OCI-LY3 (cell line): ENCODE measurements around the gene DNAJA4.

ENCODE experiments used
- H2AFZ ChIP-seq: fragments of 200-600, 300-600 bp; shearing (Covaris generic); 2 replicates; pipeline ENCODE4 v1.6.0; 2014; ENCODE audit warnings: antibody characterized with exemption, low read depth, low read length
- H3K27ac ChIP-seq: fragments of 200-600, 300-600 bp; sonication (generic); 2 replicates; pipeline ENCODE4 v1.5.1; 2014; ENCODE audit warnings: mild to moderate bottlenecking, low read length, moderate library complexity, mixed read lengths
- H3K27me3 ChIP-seq: fragments of 200-600, 300-600 bp; sonication (generic); 2 replicates; pipeline ENCODE4 v1.6.1; 2014; ENCODE audit warnings: low read depth, low read length, mixed read lengths
- H3K36me3 ChIP-seq: fragments of 200-600, 300-600 bp; sonication (generic); replicated peaks from 2 replicates; pipeline ENCODE3; 2014; ENCODE audit warnings: low read depth, low read length, mixed read lengths
- H3K4me1 ChIP-seq: fragments of 300-600, 200-600 bp; sonication (generic); 2 replicates; pipeline ENCODE4 v1.6.1; 2014; ENCODE audit warnings: low read length, mixed read lengths
- H3K4me2 ChIP-seq: fragments of 200-600, 300-600 bp; sonication (generic); 2 replicates; pipeline ENCODE4 v1.6.1; 2014; ENCODE audit warnings: low read length, mixed read lengths
- H3K4me3 ChIP-seq: fragments of 300-600, 200-600 bp; sonication (generic); 2 replicates; pipeline ENCODE4 v1.5.1; 2014; ENCODE audit warnings: antibody characterized with exemption, mild to moderate bottlenecking, low read length, moderate library complexity
- H3K79me2 ChIP-seq: fragments of 300-600, 200-600 bp; shearing (Covaris generic); 2 replicates; pipeline ENCODE4 v1.6.1; 2014; ENCODE audit warnings: mild to moderate bottlenecking, low read length, mixed read lengths
- H3K9ac ChIP-seq: fragments of 300-600, 200-600 bp; shearing (Covaris generic); 2 replicates; pipeline ENCODE4 v1.6.0; 2014; ENCODE audit warnings: mild to moderate bottlenecking, low read length, moderate library complexity
- H3K9me3 ChIP-seq: fragments of 200-600, 300-600 bp; shearing (Covaris generic); 2 replicates; pipeline ENCODE4 v1.6.1; 2014; ENCODE audit warnings: low read length, mixed read lengths; ENCODE audit not compliant: insufficient read depth
- H4K20me1 ChIP-seq: fragments of 200-600, 300-600 bp; sonication (generic); 2 replicates; pipeline ENCODE4 v1.6.1; 2016; ENCODE audit warnings: low read length, mixed read lengths; ENCODE audit not compliant: insufficient read depth
- CTCF ChIP-seq: fragments of 200-600, 300-600 bp; sonication (generic); IDR thresholded peaks from 2 replicates; pipeline ENCODE4 v1.5.1; 2014; ENCODE audit warnings: antibody characterized with exemption, low read length, low read depth
- EZH2phosphoT487 ChIP-seq: fragments of 200-600 bp; shearing (Covaris generic); IDR thresholded peaks from 2 replicates; pipeline ENCODE4 v1.6.1; 2018; ENCODE audit warnings: antibody characterized with exemption, mixed run types, low read depth

The DNAJA4 gene

GRCh38 chr15:78263351-78263781 is 996 bp upstream of the DNAJA4 start:
- TF ChIP-seq CTCF (no peak), EZH2phosphoT487 (no peak)
- H3K9ac ChIP-seq, result no peak overlapping the region

GRCh38 chr15:78263907-78264303 is 457 bp upstream of the DNAJA4 start:
- no peak overlapping the region for H3K27ac ChIP-seq
- H3K9ac ChIP-seq, result no peak overlapping the region
- TF ChIP-seq CTCF (no peak), EZH2phosphoT487 (no peak)
- H3K4me2 ChIP-seq, result peak overlapping the region; percentile 16
- no peak overlapping the region for H3K4me3 ChIP-seq
- H3K27me3 ChIP-seq, result peaks cover 3% of the 10 kb centered on the region; the same call in 1 of the 2 replicates
- H3K4me1 ChIP-seq, result no peaks in the 10 kb centered on the region
- H3K79me2 ChIP-seq, result no peaks in the 10 kb centered on the region
- no peaks in the 10 kb centered on the region for H3K36me3 ChIP-seq
- no peaks in the 10 kb centered on the region for H3K9me3 ChIP-seq
- H2AFZ ChIP-seq, result no peak overlapping the region
- no peaks in the 10 kb centered on the region for H4K20me1 ChIP-seq

More at GRCh38 chr15:78263351-78263781, 996 bp upstream of the DNAJA4 start:
- Histone ChIP-seq H3K4me1 (no peaks in the 10 kb centered on the region), H3K4me3 (no peak overlapping the region), H3K79me2 (no peaks in the 10 kb centered on the region), H3K36me3 (no peaks in the 10 kb centered on the region), H3K27ac (no peak overlapping the region), H3K4me2 (no peak overlapping the region), H4K20me1 (no peaks in the 10 kb centered on the region), H3K9me3 (no peaks in the 10 kb centered on the region), H3K27me3 (peaks cover 3% of the 10 kb centered on the region; the same call in 1 of the 2 replicates), H2AFZ (no peak overlapping the region)

DNA sequence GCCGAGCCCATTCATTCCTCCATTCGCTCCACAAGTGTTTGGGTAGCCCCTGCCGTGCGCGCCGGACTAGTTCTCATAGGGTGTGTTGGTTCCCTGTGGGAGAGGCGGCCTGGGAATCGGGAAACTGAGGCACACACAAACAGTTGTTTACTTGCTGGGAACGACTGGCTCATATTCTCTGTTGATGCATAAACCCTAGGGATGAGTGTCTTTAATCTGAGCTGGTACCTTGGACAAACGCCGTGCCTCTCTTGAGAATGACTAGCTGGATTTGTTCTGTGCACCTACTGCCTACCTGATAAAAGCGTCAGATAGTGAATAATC is 737 bp downstream of the DNAJA4 start:
- no peaks in the 10 kb centered on the region for H3K79me2 ChIP-seq
- peaks cover 3% of the 10 kb centered on the region; the same call in 1 of the 2 replicates for H3K27me3 ChIP-seq
- no peak overlapping the region for H3K27ac ChIP-seq
- H3K9me3 ChIP-seq, result no peaks in the 10 kb centered on the region
- H2AFZ ChIP-seq, result peak overlapping the region; percentile 47; the same call in 1 of the 2 replicates
- no peaks in the 10 kb centered on the region for H3K4me1 ChIP-seq
- no peaks in the 10 kb centered on the region for H3K36me3 ChIP-seq
- no peak overlapping the region for H3K9ac ChIP-seq
- H4K20me1 ChIP-seq, result no peaks in the 10 kb centered on the region
- no peak overlapping the region for H3K4me3 ChIP-seq
- TF ChIP-seq CTCF, result no peak
- H3K4me2 ChIP-seq, result 0 out of 2 replicates have a peak overlapping the region, but pooled peaks have one; percentile 11

DNA sequence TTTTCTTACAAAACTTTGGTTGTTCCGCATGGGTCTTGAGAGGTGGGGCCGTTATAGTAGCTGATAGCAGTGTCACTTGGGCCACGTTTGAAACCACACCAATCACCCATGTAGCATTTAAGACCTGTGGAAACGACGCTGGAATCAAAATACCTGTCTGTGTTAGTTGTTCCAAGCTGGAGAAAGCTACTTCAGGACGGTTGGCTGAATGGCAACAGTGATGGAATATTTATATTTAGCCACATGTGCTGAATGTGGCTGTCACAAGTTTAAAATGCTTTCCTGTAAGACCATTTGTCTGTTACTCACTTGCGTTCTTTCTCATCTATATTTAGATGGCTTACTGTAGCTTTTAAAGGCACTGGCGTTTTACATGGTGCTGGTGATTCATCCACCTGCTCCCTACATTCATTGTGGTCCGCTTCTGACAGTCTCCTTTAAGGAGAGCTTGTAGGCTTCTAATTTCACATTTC is 1.4 kb downstream of the DNAJA4 start:
- Histone ChIP-seq H3K4me2 (no peak overlapping the region), H3K79me2 (no peaks in the 10 kb centered on the region), H2AFZ (no peak overlapping the region), H3K36me3 (no peaks in the 10 kb centered on the region), H3K9ac (no peak overlapping the region), H3K27me3 (peaks cover 6% of the 10 kb centered on the region; the same call in 1 of the 2 replicates), H4K20me1 (no peaks in the 10 kb centered on the region), H3K27ac (no peak overlapping the region), H3K4me3 (no peak overlapping the region), H3K9me3 (no peaks in the 10 kb centered on the region), H3K4me1 (no peaks in the 10 kb centered on the region)
- no peak for TF ChIP-seq CTCF
- TF ChIP-seq EZH2phosphoT487, result no peak
